K562 (cell line): ENCODE data around the gene SLC35F5. TPM values are rescaled to one million over a fixed set of nuclear protein-coding genes. Genes with fewer than 3 reads are reported as not detected.
A peak's percentile ranks its signal among the peaks of the same experiment; 100 is the strongest.

Source experiments
- ARID3A ChIP-seq: IDR thresholded peaks from 2 replicates; pipeline ENCODE4 v1.6.1; 2012; ENCODE audit warnings: low read depth, low read length, improper control_type of control experiment, borderline replicate concordance
- ATF4 ChIP-seq: fragments of 450-650 bp; formaldehyde crosslinking; IDR thresholded peaks from 2 replicates; pipeline ENCODE4 v1.4.0; 2022; ENCODE audit warnings: mild to moderate bottlenecking, moderate library complexity
- CBX2 ChIP-seq: fragments of 200-600 bp; sonication (generic); IDR thresholded peaks from one replicate; pipeline ENCODE4 v1.6.1; 2012; ENCODE audit warnings: mild to moderate bottlenecking, low read length, inconsistent platforms; ENCODE audit not compliant: insufficient read depth, poor library complexity, severe bottlenecking
- CSDE1 ChIP-seq, 2 experiments: fragments of 450-650 bp; IDR thresholded peaks; 2 replicates each; pipeline ENCODE4 v1.6.1; 2016; ENCODE audit warnings: mild to moderate bottlenecking in 1 of 2
- DMBX1 ChIP-seq: fragments of 250-450 bp; sonication (Bioruptor Pico); IDR thresholded peaks from 2 replicates; pipeline ENCODE4 v1.8.0; 2022; ENCODE audit warnings: inconsistent platforms, mild to moderate bottlenecking, moderate library complexity, borderline replicate concordance
- NCOA1 ChIP-seq: fragments of 450-650 bp; IDR thresholded peaks from 2 replicates; pipeline ENCODE4 v1.6.1; 2016; ENCODE audit warnings: low read depth
- NELFE ChIP-seq: IDR thresholded peaks from 2 replicates; pipeline ENCODE4 v1.6.1; 2011; ENCODE audit warnings: mild to moderate bottlenecking; ENCODE audit not compliant: insufficient read depth, insufficient read length
- NFE2 ChIP-seq: IDR thresholded peaks from 2 replicates; pipeline ENCODE4 v1.6.1; 2014; ENCODE audit warnings: antibody characterized with exemption, low read depth
- PCBP1 ChIP-seq: fragments of 200-400 bp; formaldehyde crosslinking; IDR thresholded peaks from 2 replicates; pipeline ENCODE4 v1.6.1; 2018; ENCODE audit warnings: mild to moderate bottlenecking, low read depth, low read length; ENCODE audit not compliant: poor library complexity, severe bottlenecking
- POLR2H ChIP-seq: IDR thresholded peaks from 2 replicates; pipeline ENCODE4 v1.6.1; 2016; ENCODE audit warnings: missing genetic modification characterization, low read depth, mild to moderate bottlenecking, control low read depth, missing compliant biosample characterization, moderate library complexity
- POLR3G ChIP-seq: IDR thresholded peaks from 2 replicates; pipeline ENCODE4 v1.6.1; 2011; ENCODE audit not compliant: insufficient read length, insufficient replicate concordance; ENCODE audit errors: extremely low read depth
- RBM22 ChIP-seq: fragments of 200-400 bp; formaldehyde crosslinking; IDR thresholded peaks from 2 replicates; pipeline ENCODE4 v1.6.1; 2018; ENCODE audit warnings: low read length, low read depth; ENCODE audit not compliant: poor library complexity, severe bottlenecking
- RFX5 ChIP-seq: IDR thresholded peaks from 2 replicates; pipeline ENCODE4 v1.6.1; 2011; ENCODE audit warnings: low read depth, mild to moderate bottlenecking, improper control_type of control experiment, low read length
- SLC30A9 ChIP-seq: fragments of 250-450 bp; sonication (Bioruptor Pico); IDR thresholded peaks from 2 replicates; pipeline ENCODE4 v1.8.0; 2022; ENCODE audit warnings: mild to moderate bottlenecking, moderate library complexity
- SMARCA4 ChIP-seq: fragments of 450-650 bp; IDR thresholded peaks from 2 replicates; pipeline ENCODE4 v1.6.1; 2016
- UBTF ChIP-seq, 2 experiments: IDR thresholded peaks; 2 replicates each; pipeline ENCODE4 v1.6.1; 2012; ENCODE audit warnings: improper control_type of control experiment in 2 of 2, low read depth in 2 of 2, low read length in 2 of 2, borderline replicate concordance in 1 of 2
- ZMIZ1 ChIP-seq, 2 experiments: fragments of 150-350 bp in 1 of 2; IDR thresholded peaks; 2 replicates each; pipeline ENCODE4 v1.6.1; 2012 to 2016; ENCODE audit warnings: low read depth in 2 of 2, low read length in 2 of 2, mild to moderate bottlenecking in 1 of 2, moderate library complexity in 1 of 2
- ZNF316 ChIP-seq: fragments of 450-650 bp; IDR thresholded peaks from 2 replicates; pipeline ENCODE4 v1.6.1; 2016
- polyA plus RNA-seq, 8 experiments: library from polyadenylated mRNA; depleted of rRNA in 4 of 8; stranded (reverse) in 5 of 8; unstranded in 3 of 8; fragments of >200 nt; fragmentation: Nextera tagmentation in 2 of 8; fragmentation: Illumina TruSeq in 1 of 8; extraction: Ambion mirVana in 2 of 8; extraction: Trizol in 1 of 8; gene quantifications; 2 replicates each; pipeline versions ENCODE4 v1.2.1 to v1.2.3, GENCODE V29; 2011 to 2014; ENCODE audit warnings: inconsistent platforms in 1 of 8, missing spikeins in 1 of 8
- total RNA-seq, 7 experiments: library from RNA; depleted of rRNA in 6 of 7; stranded (reverse); fragments of >200 nt in 6 of 7; fragmentation: Illumina TruSeq in 2 of 7; extraction: Trizol in 2 of 7; gene quantifications; 2 replicates each; pipeline versions ENCODE4 v1.2.1 to v1.2.3, GENCODE V29; 2011 to 2021; ENCODE audit warnings: low replicate concordance in 1 of 7

The SLC35F5 gene
- total and polyA plus RNA-seq, 9 of the 15 experiments (the other 6 are each of a cell fraction or from before 2014, with no cell fraction given): 4.9 to 50.7 (median 30.5) TPM

GRCh38 chr2:113756355-113757137 lies at the start of gene SLC35F5 (continued):
- TF ChIP-seq ZNF316 (no peak), ARID3A (no peak), POLR2H (tag) (peak; percentile 91), ATF4 (no peak), NCOA1 (peak; percentile 47; the same call in 1 of the 2 replicates), CSDE1 (IDR thresholded peaks at IDR 0.05) (peak in 1 of 2 experiments; percentile 68; a peak in 1 of 4 replicates), RFX5 (no peak), PCBP1 (no peak), NFE2 (no peak), ZMIZ1 (IDR thresholded peaks at IDR 0.05; ENCODE audit: low read depth in 2 of 2, low read length in 2 of 2) (peak in 1 of 2 experiments; percentile 57; a peak in 1 of 4 replicates), UBTF (IDR thresholded peaks at IDR 0.05; ENCODE audit: borderline replicate concordance in 1 of 2, low read depth in 2 of 2, low read length in 2 of 2) (peak; percentile 50 to 85; a peak in 2 of 4 replicates), SLC30A9 (CRISPR knock-in tag) (no peak), POLR3G (no peak), SMARCA4 (peak; percentile 65), DMBX1 (no peak), RBM22 (no peak), NELFE (no peak), CBX2 (no peak)
